ENCODE data around the gene TAGLN. TPM values are rescaled to one million over a fixed set of nuclear protein-coding genes. Genes with fewer than 3 reads are reported as not detected.

Gene TAGLN
- total RNA-seq, 2 donors from 2014 or later: 829 to 1,367 TPM

GRCh38 chr11:117221775-117222517 lies 22.8 kb downstream of the TAGLN start:
- ATAC-seq (peak; percentile 23 to 57), DNase-seq (peak; percentile 82)
- intact Hi-C loops (cut with DNase I): loop anchor here (5.0 to 10.0 kb wide), 4 partner anchors 45 to 437 kb away; partner anchors contain the start of genes SIDT2 (in 1 of the 2) and ZPR1 (in 1 of the 2)

DNA sequence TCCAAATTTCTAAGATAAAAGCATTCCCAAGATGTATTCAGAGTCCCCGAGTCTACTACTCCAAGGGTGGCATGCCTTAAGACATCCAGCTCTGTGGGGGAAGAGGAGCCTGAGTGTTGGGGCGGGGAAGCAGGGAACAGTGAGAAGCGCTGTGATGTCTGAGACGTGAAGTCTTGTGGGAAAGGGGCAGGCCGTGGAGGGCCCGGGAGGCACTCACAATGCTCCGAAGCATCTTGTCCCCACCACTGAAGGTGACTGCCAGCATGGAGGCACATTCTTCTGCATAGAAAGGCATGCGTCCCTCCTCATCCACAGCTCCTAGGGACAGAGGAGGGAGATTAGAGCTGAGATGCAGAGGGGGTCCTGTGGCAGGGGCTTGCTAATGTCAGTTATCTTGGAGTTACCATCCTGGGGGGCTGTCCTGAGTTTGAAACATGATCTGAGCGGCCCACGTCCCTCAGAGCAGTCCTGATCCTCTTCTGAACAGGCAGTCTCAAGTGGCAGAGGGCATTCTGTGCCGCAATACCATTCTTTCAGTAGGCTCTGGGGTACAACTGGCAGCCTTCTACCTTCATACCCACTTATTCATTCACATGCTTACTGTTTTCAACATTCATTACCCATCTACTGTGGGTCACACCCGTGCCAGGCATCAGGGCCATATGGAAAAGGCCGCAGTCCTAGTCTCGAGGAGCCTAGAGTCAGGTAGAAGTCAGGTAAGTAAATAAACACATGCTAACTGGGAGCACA lies 24.0 kb downstream of the TAGLN start:
- DNase-seq (no peak), ATAC-seq (no peak)
- intact Hi-C loops (cut with DNase I): loop anchor here (5.0 to 10.0 kb wide), 4 partner anchors 46 to 438 kb away; partner anchors contain the start of genes SIDT2 (in 1 of the 2) and ZPR1 (in 1 of the 2)

DNA sequence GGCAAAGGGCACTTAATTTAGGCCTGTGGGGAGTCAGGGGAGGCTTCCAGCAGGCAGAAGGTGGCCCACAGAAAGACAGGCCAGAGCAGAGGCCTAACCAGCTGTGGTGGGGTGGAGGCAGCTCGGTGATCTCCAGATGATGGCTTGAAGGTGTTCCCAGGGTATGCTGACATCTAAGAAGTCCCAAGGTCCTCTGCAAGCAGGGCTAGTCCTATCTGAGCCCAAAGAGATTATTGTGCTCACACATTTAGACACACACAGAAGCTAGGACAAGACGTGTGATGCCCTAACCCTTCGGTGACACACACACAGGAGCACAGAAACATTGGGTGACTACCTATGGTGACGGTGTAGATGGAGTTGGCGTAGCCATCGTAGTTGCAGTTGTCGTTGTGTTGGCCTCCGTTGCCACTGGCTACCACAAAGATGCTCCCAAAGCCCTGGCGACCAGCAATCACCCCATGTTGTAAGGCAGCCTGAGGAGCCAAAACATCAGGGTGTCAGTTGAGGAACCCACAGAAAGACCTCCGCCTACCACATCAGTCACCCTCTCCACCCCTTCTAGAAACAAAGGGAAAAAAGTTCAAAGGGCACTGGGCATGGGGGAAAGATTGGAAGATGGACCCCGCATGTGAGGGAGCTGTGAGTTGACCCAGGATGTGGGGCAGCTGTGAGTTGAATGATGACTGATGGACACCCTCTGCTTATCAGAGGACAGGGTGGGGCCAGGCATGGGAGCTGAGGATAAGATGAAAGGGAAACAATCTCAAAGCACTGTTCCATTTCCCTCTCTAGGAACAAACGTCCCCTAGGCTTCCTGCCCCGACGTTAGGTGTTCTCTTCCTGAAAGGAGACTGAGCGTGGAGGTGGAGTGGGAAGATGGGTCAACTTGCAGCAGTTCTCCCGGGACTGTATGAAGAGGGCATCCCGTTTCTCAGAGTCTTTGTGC lies 24.8 kb downstream of the TAGLN start:
- ATAC-seq (no peak), DNase-seq (peak; percentile 42)
- intact Hi-C loops (cut with DNase I): loop anchor here (5.0 to 10.0 kb wide), 4 partner anchors 47 to 439 kb away; partner anchors contain the start of genes SIDT2 (in 1 of the 2) and ZPR1 (in 1 of the 2)

- ATAC-seq (no peak), DNase-seq (no peak)
- intact Hi-C loops (cut with DNase I): loop anchor here (5.0 to 10.0 kb wide), 4 partner anchors 351 to 441 kb away; partner anchors contain the start of genes APOA5 (in 1 of the 2) and ZPR1 (in 1 of the 2)
Measured at GRCh38 chr11:117225553-117226170, 26.5 kb downstream of the TAGLN start.

- ATAC-seq (peak; percentile 68 to 70), DNase-seq (peak; percentile 46)
- intact Hi-C loops (cut with DNase I): loop anchor here (5.0 to 10.0 kb wide), 4 partner anchors 352 to 442 kb away; partner anchors contain the start of genes APOA5 (in 1 of the 2) and ZPR1 (in 1 of the 2)
Measured at GRCh38 chr11:117226388-117227385, 27.5 kb downstream of the TAGLN start.

- intact Hi-C loops (cut with DNase I): loop anchor here (5.0 to 10.0 kb wide), 4 partner anchors 353 to 443 kb away; partner anchors contain the start of genes APOA5 (in 1 of the 2) and ZPR1 (in 1 of the 2)
- ATAC-seq (no peak), DNase-seq (no peak)
Measured at GRCh38 chr11:117228091-117228490, 28.9 kb downstream of the TAGLN start.

DNA sequence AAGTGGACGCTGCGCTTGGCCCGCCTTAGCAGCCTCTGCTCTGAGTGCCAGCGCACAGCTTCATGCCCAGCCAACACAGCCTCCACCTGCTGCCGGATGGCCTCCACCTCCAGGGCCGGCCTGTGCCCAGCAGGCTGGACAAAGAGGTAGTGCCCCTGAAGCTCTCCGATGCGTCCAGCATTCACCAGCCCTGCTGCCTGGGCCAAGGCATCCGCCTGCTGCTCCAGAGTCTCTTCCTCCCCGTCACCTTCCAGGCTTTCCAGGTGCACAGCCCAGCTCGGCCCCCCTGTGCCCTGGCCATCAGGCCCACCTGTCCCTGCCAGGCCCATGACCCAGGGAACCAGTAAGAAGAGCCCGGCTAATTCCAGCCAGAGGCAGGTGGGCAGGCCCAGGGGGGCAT lies 30.2 kb downstream of the TAGLN start:
- intact Hi-C loops (cut with DNase I): loop anchor here (5.0 to 10.0 kb wide), 4 partner anchors 355 to 445 kb away; partner anchors contain the start of genes APOA5 (in 1 of the 2) and ZPR1 (in 1 of the 2)
- no peak for ATAC-seq
- no peak for DNase-seq

DNA sequence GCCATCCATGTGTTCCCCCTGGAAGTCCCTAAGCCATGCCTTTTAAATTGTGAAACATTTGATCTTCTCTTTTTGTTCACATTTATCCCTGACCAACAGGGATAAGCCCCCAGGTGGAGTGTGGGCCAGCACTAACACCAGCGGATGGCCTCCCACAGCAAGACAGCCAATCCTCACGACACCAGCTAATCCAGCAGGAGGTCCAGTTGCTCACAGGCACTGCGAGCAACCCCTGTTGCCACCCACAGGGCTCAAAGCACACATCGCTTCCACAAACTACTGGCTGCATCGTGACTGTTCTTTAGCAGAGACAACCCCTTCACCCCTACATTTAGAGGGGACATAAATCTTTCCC lies 30.7 kb downstream of the TAGLN start:
- DNase-seq (no peak), ATAC-seq (no peak)
- intact Hi-C loops (cut with DNase I): loop anchor here (5.0 to 10.0 kb wide), 4 partner anchors 355 to 445 kb away; partner anchors contain the start of genes APOA5 (in 1 of the 2) and ZPR1 (in 1 of the 2)

DNA sequence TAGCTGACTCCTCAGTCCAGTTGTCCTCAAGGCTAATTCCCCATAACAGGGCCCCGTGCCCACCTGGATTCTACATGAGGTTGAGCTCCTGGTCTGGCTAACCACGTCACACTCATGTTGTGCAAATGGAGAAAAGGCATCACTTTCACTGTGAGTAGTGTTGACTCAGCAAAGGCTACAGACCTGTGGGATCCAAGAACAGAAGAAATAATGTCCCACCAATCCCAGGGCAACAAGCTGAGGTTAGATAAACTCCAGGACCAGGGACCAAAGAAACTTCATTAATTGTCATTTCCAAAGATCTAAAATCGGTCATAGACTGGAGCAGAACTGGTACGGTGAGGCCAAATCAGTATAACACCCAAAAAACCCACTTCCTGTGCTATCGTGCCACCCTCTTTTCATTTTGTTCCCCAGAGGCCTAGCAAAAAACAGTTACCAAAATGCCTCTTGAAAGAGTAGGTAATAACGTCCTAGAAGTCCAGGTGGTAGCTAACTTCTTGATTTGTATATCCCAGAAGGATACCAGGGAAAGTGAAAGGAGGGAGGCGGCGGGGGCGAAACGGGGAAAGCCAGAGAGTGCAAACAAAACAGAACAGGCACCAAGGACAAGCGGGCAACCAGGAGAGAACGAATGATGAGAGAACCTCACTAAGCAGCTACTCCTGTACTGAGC lies 31.3 kb downstream of the TAGLN start:
- no peak for ATAC-seq
- DNase-seq: no peak
- intact Hi-C loops (cut with DNase I): no loop called here

- intact Hi-C loops (cut with DNase I): no loop called here
- no peak for DNase-seq
- no peak for ATAC-seq
Measured at GRCh38 chr11:117230999-117231841, 32.0 kb downstream of the TAGLN start.

DNA sequence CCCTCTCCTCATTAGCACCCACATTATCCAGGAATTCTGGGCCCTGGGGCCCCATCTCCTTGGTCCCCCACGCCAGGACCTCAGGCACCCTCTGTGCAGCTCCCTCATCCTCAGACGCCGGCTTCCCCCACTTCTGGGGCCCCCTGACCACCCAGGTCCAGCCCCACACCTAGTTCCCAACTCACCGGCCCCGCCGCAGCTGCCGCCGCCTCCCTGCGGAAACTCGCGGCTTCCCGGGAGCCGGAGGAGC lies 32.6 kb downstream of the TAGLN start, which contains the start of gene PCSK7:
Gene PCSK7, minus strand, starts transcription at position 232 of the 250 bp plus-strand sequence. CDS start 2,229 bp downstream, outside the sequence.
- ATAC-seq: no peak
- intact Hi-C loops (cut with DNase I): no loop called here
- peak; percentile 86 for DNase-seq

GRCh38 chr11:117232092-117232878 lies 33.1 kb downstream of the TAGLN start, which contains the start of gene RNF214:
Gene RNF214, plus strand, starts transcription at chr11:117232671. Its CDS starts 1,602 bp downstream, at chr11:117234273.
- peak; percentile 71 for DNase-seq
- peak; percentile 92 to 94 for ATAC-seq
- intact Hi-C loops (cut with DNase I): no loop called here

DNA sequence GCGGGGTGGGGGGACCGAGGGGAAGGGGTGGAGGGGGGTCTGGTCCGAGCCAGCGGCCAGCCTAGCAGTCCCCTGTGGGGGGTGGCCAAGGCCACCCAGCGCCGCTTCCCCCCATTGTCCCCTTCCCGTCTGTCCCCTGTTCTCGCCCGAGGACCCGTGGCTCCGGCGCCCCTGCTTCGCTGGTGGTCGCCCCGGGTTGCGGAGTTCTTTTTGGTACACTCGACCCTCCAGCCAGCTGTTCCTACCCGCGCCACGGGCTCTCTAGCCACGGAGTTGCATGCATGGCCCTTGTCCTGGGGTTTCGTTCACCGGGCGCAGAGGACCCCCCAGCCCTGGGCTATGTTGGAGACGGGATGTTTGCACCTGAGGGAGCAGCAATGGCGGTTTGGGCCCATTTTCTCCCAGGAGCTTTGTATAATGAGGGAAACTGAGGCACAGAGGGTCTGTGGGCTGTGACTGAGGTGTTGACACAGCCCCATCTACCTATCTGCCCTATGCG lies 33.8 kb downstream of the TAGLN start:
- DNase-seq (peak; percentile 45), ATAC-seq (peak; percentile 23 to 28)
- intact Hi-C loops (cut with DNase I): no loop called here

- intact Hi-C loops (cut with DNase I): no loop called here
- ATAC-seq (no peak), DNase-seq (no peak)
Measured at GRCh38 chr11:117238221-117238620, 39.1 kb downstream of the TAGLN start.

Measured in left cardiac atrium (tissue), 4 donors.